ENCODE results near the gene PDZD8.

DNA sequence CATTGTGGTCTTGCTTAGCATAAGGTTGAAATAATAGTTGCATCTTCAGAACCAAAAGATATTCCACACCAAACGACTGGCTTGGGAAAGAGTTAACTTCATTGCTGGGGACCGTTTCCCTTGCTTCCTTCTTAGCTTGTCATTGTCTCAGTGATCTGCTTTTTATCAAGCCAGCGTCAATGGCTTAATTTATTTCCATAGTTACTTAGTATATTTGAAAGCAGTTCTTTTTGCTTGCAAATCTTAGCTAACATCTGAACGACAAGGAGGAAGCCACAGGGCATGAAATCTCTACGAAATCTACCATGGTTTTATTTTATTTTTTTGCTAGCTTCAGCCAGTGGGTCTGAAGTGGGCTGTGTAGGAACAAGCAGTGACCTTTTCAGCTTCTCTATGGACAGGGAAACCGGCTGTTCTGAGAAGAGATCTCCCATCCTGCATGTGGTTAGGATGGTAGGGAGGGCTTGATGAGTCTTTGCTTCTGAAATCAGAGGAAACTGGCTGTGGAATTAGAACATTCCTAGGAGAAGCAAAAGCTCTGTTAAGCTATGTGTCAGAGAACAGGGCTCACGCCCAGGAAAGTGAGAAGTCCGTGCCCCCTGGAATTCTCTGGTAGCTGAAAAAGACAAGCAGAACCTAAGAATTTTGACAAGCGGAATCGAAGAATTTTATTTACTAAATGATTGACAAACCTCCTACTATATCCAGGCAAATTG is 126.3 kb downstream of the PDZD8 start:
- TF ChIP-seq, protein P1, sequence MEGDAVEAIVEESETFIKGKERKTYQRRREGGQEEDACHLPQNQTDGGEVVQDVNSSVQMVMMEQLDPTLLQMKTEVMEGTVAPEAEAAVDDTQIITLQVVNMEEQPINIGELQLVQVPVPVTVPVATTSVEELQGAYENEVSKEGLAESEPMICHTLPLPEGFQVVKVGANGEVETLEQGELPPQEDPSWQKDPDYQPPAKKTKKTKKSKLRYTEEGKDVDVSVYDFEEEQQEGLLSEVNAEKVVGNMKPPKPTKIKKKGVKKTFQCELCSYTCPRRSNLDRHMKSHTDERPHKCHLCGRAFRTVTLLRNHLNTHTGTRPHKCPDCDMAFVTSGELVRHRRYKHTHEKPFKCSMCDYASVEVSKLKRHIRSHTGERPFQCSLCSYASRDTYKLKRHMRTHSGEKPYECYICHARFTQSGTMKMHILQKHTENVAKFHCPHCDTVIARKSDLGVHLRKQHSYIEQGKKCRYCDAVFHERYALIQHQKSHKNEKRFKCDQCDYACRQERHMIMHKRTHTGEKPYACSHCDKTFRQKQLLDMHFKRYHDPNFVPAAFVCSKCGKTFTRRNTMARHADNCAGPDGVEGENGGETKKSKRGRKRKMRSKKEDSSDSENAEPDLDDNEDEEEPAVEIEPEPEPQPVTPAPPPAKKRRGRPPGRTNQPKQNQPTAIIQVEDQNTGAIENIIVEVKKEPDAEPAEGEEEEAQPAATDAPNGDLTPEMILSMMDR (IDR thresholded peaks at IDR 0.05; ENCODE audit: low read depth, low read length, poor library complexity, severe bottlenecking): no peak
- no peak for TF ChIP-seq EZH2phosphoT487 (IDR thresholded peaks at IDR 0.05; ENCODE audit: borderline replicate concordance, low read length)

All from DOHH2 (cell line).